Osteoblast (primary cell): Measurements from ENCODE around the gene LRRK1. TPM values are rescaled to one million over a fixed set of nuclear protein-coding genes. Genes with fewer than 3 reads are reported as not detected.

Experiments used
- DNase-seq: peaks from one replicate; pipeline ENCODE4 v3.0.0; 2011; ENCODE audit warnings: low spot score, mixed read lengths; ENCODE audit not compliant: insufficient read length; ENCODE audit errors: missing footprints
- H2AFZ ChIP-seq: 2 replicates; pipeline ENCODE4 v1.6.0; 2011; ENCODE audit warnings: mild to moderate bottlenecking, low read length
- H3K27ac ChIP-seq: 2 replicates; pipeline ENCODE4 v1.5.1; 2011; ENCODE audit warnings: mild to moderate bottlenecking, low read depth, low read length, moderate library complexity
- H3K27me3 ChIP-seq: 2 replicates; pipeline ENCODE4 v1.6.0; 2012; ENCODE audit warnings: mild to moderate bottlenecking, control low read depth, inconsistent platforms, low read length, moderate library complexity; ENCODE audit not compliant: insufficient read depth
- H3K36me3 ChIP-seq: 2 replicates; pipeline ENCODE4 v1.5.1; 2011; ENCODE audit warnings: mild to moderate bottlenecking, low read length, control low read depth, moderate library complexity; ENCODE audit not compliant: insufficient read depth
- H3K4me1 ChIP-seq: 2 replicates; pipeline ENCODE4 v1.5.1; 2011; ENCODE audit warnings: mild to moderate bottlenecking, low read length, control low read depth, moderate library complexity; ENCODE audit not compliant: insufficient read depth
- H3K4me2 ChIP-seq: 2 replicates; pipeline ENCODE4 v1.6.0; 2011; ENCODE audit warnings: mild to moderate bottlenecking, low read length; ENCODE audit not compliant: insufficient read depth
- H3K4me3 ChIP-seq: fragments of 200-600 bp; sonication (generic); 3 replicates; pipeline ENCODE4 v1.5.1; 2012; ENCODE audit warnings: mild to moderate bottlenecking, low read length, inconsistent platforms; ENCODE audit not compliant: insufficient read depth
- H3K79me2 ChIP-seq: 2 replicates; pipeline ENCODE4 v1.6.0; 2012; ENCODE audit warnings: mild to moderate bottlenecking, low read length, control low read depth, inconsistent platforms; ENCODE audit not compliant: insufficient read depth
- H3K9me3 ChIP-seq: 2 replicates; pipeline ENCODE4 v1.5.1; 2011; ENCODE audit warnings: low read depth, low read length, control low read depth
- H4K20me1 ChIP-seq: 2 replicates; pipeline ENCODE4 v1.6.0; 2012; ENCODE audit warnings: mild to moderate bottlenecking, low read length, control low read depth; ENCODE audit not compliant: insufficient read depth
- CTCF ChIP-seq: IDR thresholded peaks from 2 replicates; pipeline ENCODE4 v1.5.1; 2011; ENCODE audit warnings: mild to moderate bottlenecking, low read depth, low read length, moderate library complexity; ENCODE audit errors: extremely low read depth
- total RNA-seq: library from RNA; depleted of rRNA; stranded (reverse); fragments of >200 nt; gene quantifications from 2 replicates; pipeline ENCODE4 v1.2.3, GENCODE V29; 2012

The LRRK1 gene
- total RNA-seq, 1 donor: 15.2 TPM

DNA sequence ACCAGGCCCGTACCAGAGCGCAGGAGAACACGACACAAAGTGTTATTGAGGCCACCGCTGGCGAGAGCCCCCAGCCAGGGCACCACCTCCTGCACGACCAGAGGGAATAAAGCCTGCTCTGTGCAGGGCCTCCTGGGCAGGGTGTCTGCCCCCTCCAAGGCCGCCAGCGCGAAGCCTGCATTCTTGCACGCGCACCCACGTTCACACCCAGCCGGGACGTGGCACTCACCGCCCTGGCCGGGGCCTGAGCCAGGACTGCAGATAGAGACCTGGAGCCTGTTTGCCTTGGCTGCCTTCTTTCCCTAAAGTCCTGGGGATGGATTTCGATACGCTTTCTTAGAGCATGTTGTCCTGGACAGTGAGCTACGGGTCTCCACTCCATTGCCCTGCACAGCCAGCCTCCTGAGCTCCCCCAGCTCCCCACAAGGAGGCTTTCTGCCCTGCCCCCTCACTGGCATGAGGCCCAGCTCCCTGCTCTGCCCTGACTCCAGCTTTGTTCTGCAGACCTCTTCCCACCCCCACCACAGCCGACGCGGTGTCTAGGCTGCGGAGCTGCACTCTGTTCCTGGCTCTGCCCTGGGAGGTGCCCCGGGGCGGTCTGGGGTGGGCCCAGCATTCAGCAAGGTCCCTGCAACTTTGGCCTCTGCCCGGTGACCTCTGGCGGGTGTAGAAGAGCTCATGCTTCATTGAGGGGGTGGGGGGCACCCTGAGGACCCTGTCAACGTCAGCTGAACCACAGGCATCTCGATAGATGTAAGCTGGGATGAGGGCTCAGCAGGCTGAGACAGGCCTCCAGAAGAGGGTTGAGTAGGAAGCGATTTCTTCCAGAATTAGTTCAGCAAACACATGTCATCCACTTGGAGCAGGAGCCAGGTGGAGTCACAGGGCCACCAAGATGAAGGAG lies 145.0 kb downstream of the LRRK1 start:
- Histone ChIP-seq H3K4me3 (no peak overlapping the region), H3K79me2 (no peaks in the 10 kb centered on the region), H3K27me3 (no peaks in the 10 kb centered on the region), H3K9me3 (no peaks in the 10 kb centered on the region), H4K20me1 (no peaks in the 10 kb centered on the region), H2AFZ (no peak overlapping the region), H3K4me1 (peaks cover 17% of the 10 kb centered on the region), H3K4me2 (no peak overlapping the region), H3K27ac (no peak overlapping the region), H3K36me3 (peaks cover 36% of the 10 kb centered on the region)
- TF ChIP-seq CTCF: no peak
- peak; percentile 69 for DNase-seq

GRCh38 chr15:101064795-101065569 lies 145.8 kb downstream of the LRRK1 start:
- Histone ChIP-seq H3K27me3 (no peaks in the 10 kb centered on the region), H2AFZ (no peak overlapping the region), H3K9me3 (no peaks in the 10 kb centered on the region)

DNA sequence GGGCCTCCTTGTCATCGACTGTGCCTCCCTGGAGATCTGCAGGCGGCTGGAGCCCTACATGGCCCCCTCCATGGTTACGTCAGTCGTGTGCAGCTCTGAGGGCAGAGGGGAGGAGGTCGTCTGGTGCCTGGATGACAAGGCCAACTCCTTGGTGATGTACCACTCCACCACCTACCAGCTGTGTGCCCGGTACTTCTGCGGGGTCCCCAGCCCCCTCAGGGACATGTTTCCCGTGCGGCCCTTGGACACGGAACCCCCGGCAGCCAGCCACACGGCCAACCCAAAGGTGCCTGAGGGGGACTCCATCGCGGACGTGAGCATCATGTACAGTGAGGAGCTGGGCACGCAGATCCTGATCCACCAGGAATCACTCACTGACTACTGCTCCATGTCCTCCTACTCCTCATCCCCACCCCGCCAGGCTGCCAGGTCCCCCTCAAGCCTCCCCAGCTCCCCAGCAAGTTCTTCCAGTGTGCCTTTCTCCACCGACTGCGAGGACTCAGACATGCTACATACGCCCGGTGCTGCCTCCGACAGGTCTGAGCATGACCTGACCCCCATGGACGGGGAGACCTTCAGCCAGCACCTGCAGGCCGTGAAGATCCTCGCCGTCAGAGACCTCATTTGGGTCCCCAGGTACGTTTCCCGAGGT lies 146.5 kb downstream of the LRRK1 start:
- no peaks in the 10 kb centered on the region for H3K27me3 ChIP-seq
- no peak overlapping the region for H2AFZ ChIP-seq
- no peaks in the 10 kb centered on the region for H4K20me1 ChIP-seq
- no peaks in the 10 kb centered on the region for H3K79me2 ChIP-seq
- peaks cover 26% of the 10 kb centered on the region for H3K36me3 ChIP-seq
- H3K4me2 ChIP-seq: no peak overlapping the region
- DNase-seq: peak; percentile 63
- no peaks in the 10 kb centered on the region for H3K9me3 ChIP-seq
- peaks cover 32% of the 10 kb centered on the region for H3K4me1 ChIP-seq
- no peak overlapping the region for H3K4me3 ChIP-seq
- no peak for TF ChIP-seq CTCF
- no peak overlapping the region for H3K27ac ChIP-seq

More at GRCh38 chr15:101064795-101065569, 145.8 kb downstream of the LRRK1 start:
- Histone ChIP-seq H3K4me1 (peaks cover 26% of the 10 kb centered on the region), H3K4me3 (no peak overlapping the region), H3K79me2 (no peaks in the 10 kb centered on the region), H4K20me1 (no peaks in the 10 kb centered on the region), H3K27ac (no peak overlapping the region), H3K36me3 (peaks cover 29% of the 10 kb centered on the region), H3K4me2 (no peak overlapping the region)
- peak; percentile 51 for DNase-seq
- no peak for TF ChIP-seq CTCF
